ENCODE results near the gene GSTCD.
A peak's percentile ranks its signal among the peaks of the same experiment; 100 is the strongest.
"Not testable (repeated sequence)": the region's sequence is repeated elsewhere in the genome, so short reads cannot be mapped to it uniquely, and the experiment has no call there.

Gene GSTCD

DNA sequence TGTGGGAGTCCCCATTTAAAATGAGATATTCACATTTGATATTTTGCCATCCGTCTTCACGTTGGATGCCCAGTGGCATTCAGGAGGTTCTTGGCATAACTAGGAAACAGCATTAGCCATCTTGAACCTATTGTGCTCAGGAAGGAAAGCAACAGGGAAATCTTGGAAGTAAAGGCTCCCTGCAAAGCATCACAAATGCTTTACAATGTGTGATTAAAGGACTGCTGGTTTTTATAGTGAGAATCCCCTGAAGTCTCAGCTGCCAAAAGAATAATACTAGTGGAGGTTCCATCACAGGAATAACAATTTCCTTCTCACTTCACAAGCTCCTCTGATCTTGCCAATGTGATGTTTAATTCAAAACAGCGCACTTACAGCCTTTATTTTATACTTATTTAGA lies 137.0 kb downstream of the GSTCD start:
- H3K4me3 Mint-ChIP-seq, result no peak overlapping the region
- no peaks in the 10 kb centered on the region for H3K9me3 Mint-ChIP-seq
- no peak for DNase-seq (ENCODE audit: low spot score in 2 of 2)

DNA sequence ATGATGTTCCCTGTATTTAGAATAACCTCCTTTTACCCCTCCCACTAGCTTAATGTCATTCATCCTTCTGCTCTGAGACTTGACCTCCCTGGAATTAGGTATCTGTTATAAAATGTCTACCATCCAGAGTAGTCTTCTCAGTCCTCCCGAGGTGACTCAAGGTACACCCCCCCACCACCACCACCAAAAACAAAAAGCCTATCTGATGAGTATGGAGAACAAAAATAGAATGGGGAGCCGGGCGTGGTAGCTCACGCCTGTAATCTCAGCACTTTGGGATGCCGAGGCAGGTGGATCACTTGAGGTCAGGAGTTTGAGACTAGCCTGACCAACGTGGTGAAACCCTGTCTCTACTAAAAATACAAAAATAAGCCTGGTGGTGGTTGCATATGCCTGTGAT lies 139.8 kb downstream of the GSTCD start:
- H3K27me3 Mint-ChIP-seq; H3K27ac Mint-ChIP-seq; H3K9me3 Mint-ChIP-seq; ATAC-seq (ENCODE audit: low read depth); H3K4me3 Mint-ChIP-seq; H3K4me1 Mint-ChIP-seq; DNase-seq (ENCODE audit: low spot score in 2 of 2): not testable (repeated sequence)
- peaks cover 14% of the 10 kb centered on the region for H3K36me3 Mint-ChIP-seq

More for the DNA sequence above, 137.0 kb downstream of the GSTCD start:
- ATAC-seq (ENCODE audit: low read depth), result no peak
- Mint-ChIP-seq H3K4me1 (no peaks in the 10 kb centered on the region), H3K27me3 (no peaks in the 10 kb centered on the region), H3K27ac (no peak overlapping the region), H3K36me3 (peaks cover 14% of the 10 kb centered on the region)

DNA sequence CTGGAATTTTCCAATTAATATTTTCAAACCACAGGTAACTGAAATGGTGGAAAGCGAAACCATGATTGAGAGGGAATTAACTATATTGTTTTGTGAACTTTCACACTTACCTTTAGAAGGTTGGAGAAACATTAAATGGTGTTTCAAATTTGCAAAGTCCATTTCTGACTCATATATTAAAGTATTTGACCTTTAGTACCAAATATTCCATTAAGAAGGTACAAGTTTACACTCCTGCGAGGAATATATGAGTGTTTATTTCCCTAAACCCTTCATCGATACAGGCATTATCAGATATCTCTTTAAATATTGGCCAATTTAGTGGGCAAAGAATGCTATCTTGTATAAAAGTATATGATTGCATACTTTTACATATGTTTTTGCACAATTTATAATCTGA lies 142.6 kb downstream of the GSTCD start:
- H3K9me3 Mint-ChIP-seq, result peaks cover 16% of the 10 kb centered on the region
- H3K4me3 Mint-ChIP-seq, result no peak overlapping the region
- H3K36me3 Mint-ChIP-seq, result peaks cover 23% of the 10 kb centered on the region
- no peak overlapping the region for H3K27ac Mint-ChIP-seq
- no peaks in the 10 kb centered on the region for H3K4me1 Mint-ChIP-seq
- DNase-seq (ENCODE audit: low spot score in 2 of 2) (no peak), ATAC-seq (ENCODE audit: low read depth) (no peak)
- no peaks in the 10 kb centered on the region for H3K27me3 Mint-ChIP-seq

DNA sequence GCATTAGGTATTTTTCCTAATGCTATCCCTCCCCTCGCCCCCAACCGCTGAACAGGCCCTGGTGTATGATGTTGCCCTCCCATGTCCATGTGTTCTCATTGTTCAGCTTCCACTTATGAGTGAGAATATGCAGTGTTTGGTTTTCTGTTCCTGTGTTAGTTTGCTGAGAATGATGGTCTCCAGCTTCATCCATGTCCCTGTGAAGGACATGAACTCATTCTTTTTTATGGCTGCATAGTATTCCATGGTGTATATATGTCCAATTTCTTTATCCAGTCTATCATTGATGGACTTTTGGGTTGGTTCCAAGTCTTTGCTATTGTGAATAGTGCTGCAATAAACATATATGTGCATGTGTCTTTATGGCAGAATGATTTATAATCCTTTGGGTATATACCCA lies 143.6 kb downstream of the GSTCD start:
- not testable (repeated sequence) for H3K4me1 Mint-ChIP-seq; ATAC-seq (ENCODE audit: low read depth); DNase-seq (ENCODE audit: low spot score in 2 of 2); H3K27me3 Mint-ChIP-seq; H3K27ac Mint-ChIP-seq; H3K4me3 Mint-ChIP-seq
- peaks cover 17% of the 10 kb centered on the region for H3K9me3 Mint-ChIP-seq
- H3K36me3 Mint-ChIP-seq, result peaks cover 31% of the 10 kb centered on the region

DNA sequence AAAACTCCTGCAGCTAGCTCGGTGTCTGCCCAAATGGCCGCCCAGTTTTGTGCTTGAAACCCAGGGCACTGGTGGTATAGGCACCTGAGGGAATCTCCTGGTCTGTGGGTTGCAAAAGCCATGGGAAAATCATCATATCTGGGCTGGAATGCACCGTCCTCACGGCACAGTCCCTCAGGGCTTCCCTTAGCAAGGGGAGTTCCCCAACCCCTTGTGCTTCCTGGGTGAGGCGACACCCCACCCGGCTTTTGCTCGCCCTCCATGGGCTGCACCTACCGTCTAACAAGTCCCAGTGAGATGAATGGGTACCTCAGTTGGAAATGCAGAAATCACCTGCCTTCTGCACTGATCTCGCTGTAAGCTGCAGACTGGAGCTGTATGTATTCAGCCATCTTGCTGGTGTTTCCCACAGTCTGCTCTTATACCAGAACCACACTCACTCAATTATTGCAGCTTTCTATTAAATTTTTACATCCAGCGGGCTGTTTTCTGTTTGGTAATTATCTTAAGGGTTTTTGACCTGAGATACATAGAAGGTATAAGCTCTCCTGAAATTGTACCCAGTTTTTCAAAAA lies 150.0 kb downstream of the GSTCD start:
- no peaks in the 10 kb centered on the region for H3K4me1 Mint-ChIP-seq
- no peak overlapping the region for H3K27ac Mint-ChIP-seq
- no peak overlapping the region for H3K4me3 Mint-ChIP-seq
- peaks cover 24% of the 10 kb centered on the region for H3K36me3 Mint-ChIP-seq
- ATAC-seq (ENCODE audit: low read depth) (no peak), DNase-seq (ENCODE audit: low spot score in 2 of 2) (no peak)
- H3K27me3 Mint-ChIP-seq, result no peaks in the 10 kb centered on the region
- H3K9me3 Mint-ChIP-seq, result peaks cover 26% of the 10 kb centered on the region

DNA sequence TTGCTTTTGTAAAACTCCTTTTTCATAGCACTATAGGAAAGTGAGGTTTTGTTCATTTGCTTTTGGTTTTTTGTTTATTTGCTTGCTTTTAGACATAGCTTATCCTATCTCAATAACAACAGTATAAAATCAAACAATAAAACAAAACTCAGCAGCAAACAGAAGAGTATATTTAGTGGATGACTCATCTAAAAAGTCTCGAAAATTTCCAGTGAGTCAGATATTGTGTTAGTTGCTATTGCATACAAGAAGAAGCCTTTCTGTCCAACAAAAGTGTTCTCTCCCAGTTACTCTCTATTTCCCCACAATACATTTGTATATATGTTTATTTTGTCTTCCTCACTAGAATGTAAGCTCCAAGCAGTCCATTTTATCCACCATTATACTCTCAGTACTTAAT lies 150.6 kb downstream of the GSTCD start:
- H3K27ac Mint-ChIP-seq, result no peak overlapping the region
- no peak for ATAC-seq (ENCODE audit: low read depth)
- H3K27me3 Mint-ChIP-seq, result no peaks in the 10 kb centered on the region
- no peak for DNase-seq (ENCODE audit: low spot score in 2 of 2)
- peaks cover 20% of the 10 kb centered on the region for H3K36me3 Mint-ChIP-seq
- H3K9me3 Mint-ChIP-seq, result peaks cover 26% of the 10 kb centered on the region
- H3K4me3 Mint-ChIP-seq, result no peak overlapping the region
- H3K4me1 Mint-ChIP-seq, result no peaks in the 10 kb centered on the region

DNA sequence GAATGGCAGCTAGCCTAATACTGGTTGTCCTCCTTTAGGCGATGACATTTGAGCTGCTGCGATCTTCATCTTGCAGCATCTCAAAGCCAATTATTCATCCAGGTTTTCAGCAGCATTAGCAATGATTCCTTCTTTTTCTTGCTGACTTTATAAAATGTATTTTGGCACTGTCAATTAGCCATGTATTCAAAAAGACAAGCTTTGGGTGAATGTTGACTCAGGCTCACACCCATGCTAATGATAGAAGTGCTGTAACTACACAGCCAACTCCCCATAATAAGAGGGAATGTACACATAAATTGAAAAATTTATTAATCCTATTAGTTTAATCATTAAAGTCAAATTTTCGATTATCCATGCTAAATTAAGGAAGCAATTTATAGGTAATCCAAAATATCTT lies 162.4 kb downstream of the GSTCD start:
- ATAC-seq (ENCODE audit: low read depth), result no peak
- no peaks in the 10 kb centered on the region for H3K27me3 Mint-ChIP-seq
- no peak for DNase-seq (ENCODE audit: low spot score in 2 of 2)
- H3K4me3 Mint-ChIP-seq, result no peak overlapping the region
- H3K9me3 Mint-ChIP-seq, result no peaks in the 10 kb centered on the region
- peaks cover 4% of the 10 kb centered on the region for H3K4me1 Mint-ChIP-seq
- no peaks in the 10 kb centered on the region for H3K36me3 Mint-ChIP-seq
- no peak overlapping the region for H3K27ac Mint-ChIP-seq

DNA sequence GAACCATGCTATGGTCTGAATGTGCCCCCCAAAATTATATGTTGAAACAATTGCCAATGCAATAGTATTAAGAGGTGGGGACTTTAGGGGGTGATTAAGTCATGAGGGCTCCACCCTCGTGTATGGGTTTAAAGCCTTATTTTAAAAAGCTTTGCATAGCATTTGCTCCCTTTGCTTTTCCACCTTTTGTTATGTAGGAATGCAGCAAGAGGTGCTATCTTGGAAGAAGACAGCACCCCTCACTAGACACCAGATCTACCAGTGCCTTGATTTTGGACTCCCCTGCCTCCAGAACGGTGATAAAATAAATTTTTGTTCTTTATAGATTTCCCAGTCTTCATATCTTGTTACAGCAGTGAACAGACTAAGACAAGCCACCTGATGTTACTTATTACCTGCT lies 163.4 kb downstream of the GSTCD start:
- Mint-ChIP-seq H3K9me3 (no peaks in the 10 kb centered on the region), H3K27me3 (no peaks in the 10 kb centered on the region), H3K4me1 (peaks cover 4% of the 10 kb centered on the region), H3K4me3 (no peak overlapping the region), H3K36me3 (no peaks in the 10 kb centered on the region), H3K27ac (no peak overlapping the region)
- ATAC-seq (ENCODE audit: low read depth), result no peak
- DNase-seq (ENCODE audit: low spot score in 2 of 2), result no peak

DNA sequence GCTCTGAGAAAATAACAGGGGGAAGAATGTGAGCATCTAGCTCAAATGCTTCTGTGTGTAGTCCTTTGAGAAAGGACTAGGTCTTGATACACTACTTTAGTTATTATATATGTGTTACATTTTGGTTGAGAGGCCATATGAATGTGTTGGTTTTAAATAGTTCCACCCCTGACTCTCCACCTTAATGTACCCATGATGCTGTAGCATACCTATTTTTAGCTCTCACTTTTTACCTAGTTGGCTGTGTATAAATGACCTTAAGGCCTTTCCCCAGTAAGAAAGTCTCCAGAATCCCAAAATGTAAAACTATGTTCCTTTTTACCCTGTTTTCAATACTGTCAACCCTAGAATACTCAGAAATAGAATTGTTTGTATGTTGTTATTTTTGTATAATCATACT lies 166.6 kb downstream of the GSTCD start:
- no peaks in the 10 kb centered on the region for H3K36me3 Mint-ChIP-seq
- ATAC-seq (ENCODE audit: low read depth), result no peak
- no peak overlapping the region for H3K4me3 Mint-ChIP-seq
- H3K9me3 Mint-ChIP-seq, result no peaks in the 10 kb centered on the region
- DNase-seq (ENCODE audit: low spot score in 2 of 2), result no peak
- peaks cover 4% of the 10 kb centered on the region for H3K4me1 Mint-ChIP-seq
- no peaks in the 10 kb centered on the region for H3K27me3 Mint-ChIP-seq
- H3K27ac Mint-ChIP-seq, result no peak overlapping the region

DNA sequence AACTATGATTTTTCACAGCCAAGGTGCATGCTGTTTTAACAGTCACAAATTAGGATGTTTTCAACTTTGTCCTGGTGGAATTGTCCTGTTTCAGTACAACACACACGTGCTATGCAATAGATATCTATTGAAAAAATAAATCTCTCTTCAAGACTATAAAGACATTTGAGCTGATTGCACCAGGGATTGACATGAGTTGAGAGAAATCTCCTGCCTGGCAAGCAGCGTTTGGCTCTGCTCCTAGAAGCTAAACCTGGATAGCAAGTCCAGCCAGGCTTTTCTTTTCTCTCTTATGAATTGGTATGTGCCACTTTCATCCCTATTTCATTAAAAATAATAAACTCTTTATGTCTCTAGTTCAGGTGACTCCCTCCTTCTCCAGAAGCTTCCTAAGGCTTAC lies 170.1 kb downstream of the GSTCD start:
- Mint-ChIP-seq H3K27me3 (peaks cover 3% of the 10 kb centered on the region), H3K36me3 (no peaks in the 10 kb centered on the region), H3K4me1 (no peaks in the 10 kb centered on the region), H3K4me3 (no peak overlapping the region), H3K27ac (no peak overlapping the region), H3K9me3 (peaks cover 2% of the 10 kb centered on the region)
- ATAC-seq (ENCODE audit: low read depth) (no peak), DNase-seq (ENCODE audit: low spot score in 2 of 2) (no peak)

DNA sequence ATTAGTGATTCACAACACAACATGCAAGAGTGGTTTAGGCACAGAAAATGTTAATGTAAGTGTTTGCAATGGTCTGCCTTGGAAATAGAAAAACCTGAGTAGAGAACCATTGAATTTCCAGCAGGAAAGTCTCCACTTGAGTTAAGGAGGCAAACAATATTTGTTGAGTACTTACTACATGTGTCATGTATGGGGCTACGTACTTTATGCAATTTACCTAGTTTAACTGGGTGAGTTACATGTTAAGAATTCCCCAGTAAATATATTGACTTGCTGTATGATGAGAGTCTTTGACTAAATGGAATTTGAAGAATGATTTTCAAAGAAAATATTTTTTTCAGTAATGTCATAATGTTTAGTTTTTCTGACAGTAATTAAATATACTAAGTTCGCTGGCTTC lies 178.9 kb downstream of the GSTCD start:
- Mint-ChIP-seq H3K4me3 (no peak overlapping the region), H3K9me3 (peaks cover 6% of the 10 kb centered on the region), H3K4me1 (no peaks in the 10 kb centered on the region), H3K27me3 (peaks cover 7% of the 10 kb centered on the region), H3K27ac (no peak overlapping the region), H3K36me3 (no peaks in the 10 kb centered on the region)
- DNase-seq (ENCODE audit: low spot score in 2 of 2), result no peak
- no peak for ATAC-seq (ENCODE audit: low read depth)

DNA sequence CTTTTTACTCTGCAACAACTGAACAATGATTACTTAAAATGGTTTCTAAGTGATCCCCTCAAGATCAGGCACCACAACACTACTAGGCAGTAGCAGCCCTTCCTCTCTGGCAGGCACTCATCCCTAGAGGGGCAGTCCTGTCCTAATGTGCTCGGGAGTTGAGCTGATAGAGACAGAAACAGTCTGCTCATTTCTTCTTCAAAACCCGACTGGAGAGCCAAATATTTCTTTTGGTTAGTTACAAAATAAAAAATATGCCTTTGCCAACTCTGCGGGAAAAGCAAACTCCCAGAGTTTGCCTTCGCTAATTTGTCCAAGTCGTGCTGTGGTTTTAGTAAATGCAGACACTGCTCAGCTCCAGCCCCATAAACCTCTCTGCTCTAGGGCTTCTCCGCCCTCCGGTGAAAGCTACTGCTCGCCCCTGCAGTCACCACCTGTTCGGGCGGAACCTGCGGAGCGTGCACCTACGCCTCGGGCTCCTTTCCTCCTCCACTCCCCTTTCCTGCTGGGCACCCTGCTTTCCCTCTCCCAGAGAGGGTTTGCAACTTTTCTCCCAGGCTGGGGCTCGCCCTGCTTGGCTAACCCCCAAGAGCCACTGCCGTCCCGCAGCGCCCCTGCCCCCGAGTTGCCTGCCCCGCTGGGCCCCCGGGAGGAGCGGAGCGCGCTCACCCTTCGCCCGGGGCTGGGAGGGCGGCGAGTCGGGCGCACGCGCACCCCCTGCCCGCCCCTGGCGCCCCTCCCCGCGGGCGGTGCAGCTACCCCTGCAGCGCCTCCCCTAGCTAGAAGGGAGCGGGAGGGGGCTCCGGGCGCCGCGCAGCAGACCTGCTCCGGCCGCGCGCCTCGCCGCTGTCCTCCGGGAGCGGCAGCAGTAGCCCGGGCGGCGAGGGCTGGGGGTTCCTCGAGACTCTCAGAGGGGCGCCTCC lies 186.3 kb downstream of the GSTCD start, which contains the start of gene NPNT:
TSS of gene NPNT (plus strand) at position 812 of the 923 bp plus-strand sequence. CDS start 182 bp downstream, outside the sequence.
- Mint-ChIP-seq H3K27me3 (peaks cover 25% of the 10 kb centered on the region), H3K4me3 (peak within 1 kb of the TSS; percentile 21), H3K4me1 (peaks cover 2% of the 10 kb centered on the region), H3K9me3 (no peaks in the 10 kb centered on the region), H3K36me3 (no peaks in the 10 kb centered on the region), H3K27ac (no peak within 1 kb of the TSS)
- DNase-seq (ENCODE audit: low spot score in 2 of 2), result no peak
- ATAC-seq (ENCODE audit: low read depth), result no peak

DNA sequence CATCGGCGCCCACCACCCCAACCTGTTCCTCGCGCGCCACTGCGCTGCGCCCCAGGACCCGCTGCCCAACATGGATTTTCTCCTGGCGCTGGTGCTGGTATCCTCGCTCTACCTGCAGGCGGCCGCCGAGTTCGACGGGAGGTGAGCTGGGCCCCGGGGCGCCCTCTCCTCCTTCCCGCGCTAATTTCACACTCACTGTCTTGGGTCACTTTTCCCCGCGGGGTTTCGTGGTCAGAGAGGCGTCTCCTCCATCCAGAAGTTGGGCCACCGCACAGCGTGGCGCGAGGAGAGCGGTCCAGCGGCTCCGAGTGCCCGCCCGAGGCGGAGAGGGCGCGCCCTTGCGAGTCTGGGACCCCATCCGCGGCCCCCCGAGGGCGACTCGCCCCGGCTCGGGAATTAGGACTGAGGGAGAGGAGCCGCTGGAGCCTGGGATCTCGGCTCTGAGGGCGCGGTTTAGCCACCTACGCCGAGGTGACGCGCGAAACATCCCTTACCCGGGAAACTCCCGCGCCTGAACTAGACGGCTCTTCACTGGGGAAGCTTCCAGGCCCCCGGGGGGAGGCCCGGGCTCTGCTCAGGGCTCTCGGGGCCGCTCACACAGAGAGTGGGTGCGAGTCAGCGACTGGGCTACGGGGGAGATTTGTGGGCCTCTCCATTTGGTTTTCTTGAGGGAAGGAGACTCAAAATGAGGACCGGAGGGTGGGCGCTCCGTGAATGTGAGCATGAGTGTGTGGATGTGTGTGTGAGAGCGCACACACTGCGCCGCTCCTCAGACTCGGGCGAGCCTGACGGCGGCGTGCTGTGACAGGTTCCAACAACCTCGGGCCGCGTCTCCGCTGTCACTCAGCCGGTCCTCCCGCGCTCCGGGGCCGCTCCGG lies 187.2 kb downstream of the GSTCD start:
- no peaks in the 10 kb centered on the region for H3K36me3 Mint-ChIP-seq
- H3K4me3 Mint-ChIP-seq, result peak overlapping the region; percentile 21
- H3K4me1 Mint-ChIP-seq, result peaks cover 2% of the 10 kb centered on the region
- H3K27ac Mint-ChIP-seq, result no peak overlapping the region
- DNase-seq (ENCODE audit: low spot score in 2 of 2) (no peak), ATAC-seq (ENCODE audit: low read depth) (no peak)
- no peaks in the 10 kb centered on the region for H3K9me3 Mint-ChIP-seq
- H3K27me3 Mint-ChIP-seq, result peaks cover 23% of the 10 kb centered on the region

DNA sequence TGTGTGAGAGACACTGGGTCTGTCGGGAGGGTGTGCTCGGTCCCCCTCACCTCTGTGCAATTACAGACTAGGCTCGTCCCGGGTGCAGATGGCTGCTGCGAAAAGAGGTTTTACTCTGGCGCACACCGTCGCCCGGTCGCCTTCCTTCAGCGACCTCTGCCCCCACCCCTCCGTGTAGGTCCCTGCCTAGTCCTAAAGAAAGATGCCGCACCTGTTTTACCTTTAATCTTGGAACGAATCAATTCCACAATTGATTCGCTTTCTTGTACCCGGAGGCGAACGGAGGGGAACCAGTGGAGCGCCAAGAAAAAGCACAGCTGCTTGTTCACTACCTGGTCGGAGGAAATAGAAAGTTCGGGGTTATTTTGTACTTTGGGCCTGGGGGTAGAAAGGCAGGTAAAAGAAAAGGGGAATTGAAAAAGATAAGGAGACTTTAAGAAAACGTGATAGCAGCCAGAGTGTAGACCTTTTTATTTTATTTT lies 187.9 kb downstream of the GSTCD start:
- DNase-seq (ENCODE audit: low spot score in 2 of 2) (no peak), ATAC-seq (ENCODE audit: low read depth) (no peak)
- Mint-ChIP-seq H3K9me3 (no peaks in the 10 kb centered on the region), H3K27ac (no peak overlapping the region), H3K4me1 (peaks cover 2% of the 10 kb centered on the region), H3K27me3 (peaks cover 24% of the 10 kb centered on the region), H3K4me3 (peak overlapping the region; percentile 21), H3K36me3 (no peaks in the 10 kb centered on the region)
